MCF 10A (cell line): Measurements from ENCODE around the gene ADSS1. TPM values are rescaled to one million over a fixed set of nuclear protein-coding genes. Genes with fewer than 3 reads are reported as not detected.

Experiments
- BruUV-seq: library from RNA; stranded (reverse); fragments of 400-500 nt; replicated peaks from 2 replicates; lab custom pipeline; 2021; lab: Mats Ljungman, UMichigan
- CTCF ChIA-PET: fragments of 300-600 bp; sonication (Branson Sonifier 250); formaldehyde crosslinking; extraction: SDS; loops from one replicate; lab custom pipeline; 2021; ENCODE audit warnings: antibody characterized with exemption, inconsistent platforms; lab: Yijun Ruan, JAX
- POLR2A ChIA-PET: fragments of 300-600, 350-650 bp; sonication (Branson Sonifier 250); formaldehyde crosslinking; extraction: SDS; loops from one replicate; lab custom pipeline; 2020; ENCODE audit warnings: antibody characterized with exemption, inconsistent platforms; lab: Yijun Ruan, JAX
- DNase-seq: peaks from one replicate; pipeline ENCODE4 v3.0.0-alpha.2; 2018; ENCODE audit not compliant: unreplicated experiment
- H3K27ac Mint-ChIP-seq: one replicate; pipeline ENCODE4 v1.8.0; 2022; ENCODE audit warnings: mild to moderate bottlenecking, low read depth, mixed read lengths; ENCODE audit not compliant: unreplicated experiment
- H3K27me3 Mint-ChIP-seq: one replicate; pipeline ENCODE4 v1.8.0; 2022; ENCODE audit warnings: mixed read lengths; ENCODE audit not compliant: insufficient read depth, unreplicated experiment
- H3K36me3 Mint-ChIP-seq: one replicate; pipeline ENCODE4 v1.8.0; 2022; ENCODE audit warnings: mild to moderate bottlenecking, moderate library complexity, mixed read lengths; ENCODE audit not compliant: insufficient read depth, unreplicated experiment
- H3K4me1 Mint-ChIP-seq: one replicate; pipeline ENCODE4 v1.8.0; 2022; ENCODE audit warnings: mixed read lengths; ENCODE audit not compliant: insufficient read depth, unreplicated experiment
- H3K4me3 Mint-ChIP-seq: one replicate; pipeline ENCODE4 v1.8.0; 2022; ENCODE audit warnings: mild to moderate bottlenecking, moderate library complexity, mixed read lengths; ENCODE audit not compliant: unreplicated experiment
- H3K9me3 Mint-ChIP-seq: one replicate; pipeline ENCODE4 v1.8.0; 2022; ENCODE audit warnings: mixed read lengths; ENCODE audit not compliant: unreplicated experiment
- CTCF ChIP-seq: fragments of 200-600 bp; IDR thresholded peaks from one replicate; pipeline ENCODE4 v1.8.0; 2022; ENCODE audit warnings: antibody characterized with exemption, mild to moderate bottlenecking; ENCODE audit not compliant: unreplicated experiment
- intact Hi-C: fragments of 100-400 bp; cut with micrococcal nuclease; formaldehyde crosslinking; loops from 2 replicates; pipeline ENCODE4 v1.14.1; 2022
- total RNA-seq: library from RNA; stranded (reverse); gene quantifications from 2 replicates; pipeline ENCODE4 v1.2.3, GENCODE V29; 2022

Gene ADSS1
- total RNA-seq, 1 experiment from 2014 or later = 2.9 TPM

GRCh38 chr14:104742586-104743455 is 18.8 kb downstream of the ADSS1 start:
- POLR2A ChIA-PET = interaction anchor here (0.5 kb wide), 1 partner anchor 228 kb away, joined by 3 read pairs; no protein-coding TSS in a partner anchor
- TF ChIP-seq CTCF = no peak
- Mint-ChIP-seq H3K27ac (no peak overlapping the region), H3K27me3 (no peaks in the 10 kb centered on the region), H3K4me3 (no peak overlapping the region), H3K36me3 (no peaks in the 10 kb centered on the region), H3K4me1 (peaks cover 7% of the 10 kb centered on the region), H3K9me3 (no peaks in the 10 kb centered on the region)
- BruUV-seq = no TSS peak
- intact Hi-C loops = no loop called here
- no peak for DNase-seq
- CTCF ChIA-PET = interaction anchor here (0.5 kb wide), 2 partner anchors 10 to 35 kb away, joined by 3 read pairs; no protein-coding TSS in a partner anchor

DNA sequence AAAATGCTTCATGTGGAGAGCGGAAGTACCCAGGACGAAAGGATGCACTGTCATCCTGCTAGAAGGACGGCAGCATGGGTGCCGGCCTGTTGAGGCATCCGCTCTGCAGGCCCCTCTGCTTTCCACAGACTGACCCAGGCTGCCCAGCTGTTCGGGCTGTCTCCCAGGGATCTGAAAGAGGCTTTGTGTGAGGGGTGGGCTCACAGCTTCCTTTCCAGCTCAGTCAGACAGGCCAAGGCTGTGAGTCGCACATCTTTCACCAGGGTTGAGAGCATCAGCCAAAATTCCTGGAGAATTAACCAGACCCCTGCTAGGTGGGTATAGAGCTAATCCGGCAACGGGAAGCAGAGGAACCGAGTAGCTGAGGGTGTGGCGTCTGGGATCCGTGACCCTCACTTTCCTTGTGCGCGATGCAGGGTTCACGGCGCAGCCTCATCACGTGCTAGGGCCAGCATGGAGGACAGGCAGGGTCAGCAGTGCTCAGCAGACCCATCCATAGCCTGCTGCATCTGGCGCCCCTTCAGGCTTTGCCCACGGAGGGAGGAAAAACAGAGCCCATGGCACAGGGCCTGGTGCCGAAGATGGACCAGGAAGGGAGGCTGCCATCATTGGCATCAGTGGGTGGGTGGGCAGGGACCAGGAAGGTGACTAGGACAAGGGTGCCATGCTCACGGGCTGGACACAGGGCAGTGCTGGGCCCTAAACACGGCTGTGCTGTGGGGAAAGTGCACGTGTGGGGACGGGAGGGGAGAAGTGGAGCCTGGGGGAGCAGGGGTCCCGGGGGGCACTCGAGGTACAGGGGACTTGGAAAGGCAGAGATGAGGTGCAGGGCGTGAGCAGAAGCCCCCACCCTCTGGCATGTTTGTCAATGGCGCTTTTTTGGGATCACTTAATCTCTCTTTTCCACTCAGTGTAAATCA is 19.7 kb downstream of the ADSS1 start:
- peaks cover 9% of the 10 kb centered on the region for H3K4me1 Mint-ChIP-seq
- H3K36me3 Mint-ChIP-seq = no peaks in the 10 kb centered on the region
- no peak overlapping the region for H3K4me3 Mint-ChIP-seq
- ChIA-PET POLR2A (no interaction called here), CTCF (interaction anchor here (0.5 kb wide), 1 partner anchor 34 kb away, joined by 3 read pairs; no protein-coding TSS in a partner anchor)
- BruUV-seq = no TSS peak
- no peak for TF ChIP-seq CTCF
- H3K27me3 Mint-ChIP-seq = no peaks in the 10 kb centered on the region
- DNase-seq = no peak
- H3K9me3 Mint-ChIP-seq = no peaks in the 10 kb centered on the region
- intact Hi-C loops = no loop called here
- no peak overlapping the region for H3K27ac Mint-ChIP-seq

- Mint-ChIP-seq H3K4me3 (no peak overlapping the region), H3K4me1 (peaks cover 17% of the 10 kb centered on the region), H3K27ac (no peak overlapping the region), H3K27me3 (no peaks in the 10 kb centered on the region), H3K9me3 (no peaks in the 10 kb centered on the region), H3K36me3 (no peaks in the 10 kb centered on the region)
- POLR2A ChIA-PET = interaction anchor here (0.6 kb wide), 1 partner anchor 696 kb away, joined by 3 read pairs; no protein-coding TSS in a partner anchor
- no TSS peak for BruUV-seq
- intact Hi-C loops = no loop called here
- CTCF ChIA-PET = no interaction called here
- no peak for TF ChIP-seq CTCF
- no peak for DNase-seq
Observed at GRCh38 chr14:104744484-104744883, 20.5 kb downstream of the ADSS1 start.

- Mint-ChIP-seq H3K9me3 (no peaks in the 10 kb centered on the region), H3K4me1 (peaks cover 25% of the 10 kb centered on the region), H3K27ac (no peak overlapping the region), H3K36me3 (no peaks in the 10 kb centered on the region), H3K4me3 (no peak overlapping the region), H3K27me3 (no peaks in the 10 kb centered on the region)
- intact Hi-C loops = no loop called here
- ChIA-PET POLR2A (no interaction called here), CTCF (interaction anchor here (1.4 kb wide), 1 partner anchor 22 kb away, joined by 3 read pairs; the partner anchor contains the start of gene ADSS1)
- BruUV-seq = no TSS peak
- DNase-seq = no peak
- no peak for TF ChIP-seq CTCF
Observed at GRCh38 chr14:104745431-104745830, 21.4 kb downstream of the ADSS1 start.
